Measurements from ENCODE around the gene NUP205. TPM values are rescaled to one million over a fixed set of nuclear protein-coding genes. Genes with fewer than 3 reads are reported as not detected.

NUP205 gene
- total and polyA plus RNA-seq, 11 donors: 9.4 to 18.6 (median 13.6) TPM

DNA sequence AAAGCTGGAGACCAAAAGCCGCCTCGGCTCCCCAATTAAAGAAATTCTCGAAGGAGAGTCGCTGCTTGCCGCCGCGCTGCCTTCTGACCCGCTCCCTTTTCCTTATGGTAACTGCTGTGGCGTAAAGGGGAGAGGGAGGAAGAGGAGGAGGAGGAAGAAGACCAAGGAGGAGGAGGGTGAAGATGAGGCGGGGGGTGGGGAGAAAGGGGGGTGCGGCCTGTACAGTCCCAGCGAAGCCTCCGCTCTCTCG is 48.2 kb upstream of the NUP205 start:
- Histone ChIP-seq H3K27me3 (no peaks in the 10 kb centered on the region), H3K9me3 (no peaks in the 10 kb centered on the region), H3K36me3 (no peaks in the 10 kb centered on the region), H3K4me3 (peak overlapping the region; percentile 49 to 92 (median 77)), H3K4me1 (peaks cover 6 to 40% (median 25%) of the 10 kb centered on the region in 12 donors), H3K27ac (peak overlapping the region; percentile 35 to 97 (median 92))
- intact Hi-C loops (cut with DNase I): loop anchor here in 3 of 10 donors (5.0 to 10.0 kb wide), 2 partner anchors 48 to 95 kb away; partner anchors contain the start of gene NUP205 (in 2 of the 3)
- WGBS, 4 donors: 0 to 1% (median 0%) methylated on average over 14 of the region's 14 CpGs
- ATAC-seq (no peak), DNase-seq (no peak)
- TF ChIP-seq POLR2A (IDR thresholded peaks at IDR 0.05): no peak
- TF ChIP-seq CTCF (IDR thresholded peaks at IDR 0.05): no peak

DNA sequence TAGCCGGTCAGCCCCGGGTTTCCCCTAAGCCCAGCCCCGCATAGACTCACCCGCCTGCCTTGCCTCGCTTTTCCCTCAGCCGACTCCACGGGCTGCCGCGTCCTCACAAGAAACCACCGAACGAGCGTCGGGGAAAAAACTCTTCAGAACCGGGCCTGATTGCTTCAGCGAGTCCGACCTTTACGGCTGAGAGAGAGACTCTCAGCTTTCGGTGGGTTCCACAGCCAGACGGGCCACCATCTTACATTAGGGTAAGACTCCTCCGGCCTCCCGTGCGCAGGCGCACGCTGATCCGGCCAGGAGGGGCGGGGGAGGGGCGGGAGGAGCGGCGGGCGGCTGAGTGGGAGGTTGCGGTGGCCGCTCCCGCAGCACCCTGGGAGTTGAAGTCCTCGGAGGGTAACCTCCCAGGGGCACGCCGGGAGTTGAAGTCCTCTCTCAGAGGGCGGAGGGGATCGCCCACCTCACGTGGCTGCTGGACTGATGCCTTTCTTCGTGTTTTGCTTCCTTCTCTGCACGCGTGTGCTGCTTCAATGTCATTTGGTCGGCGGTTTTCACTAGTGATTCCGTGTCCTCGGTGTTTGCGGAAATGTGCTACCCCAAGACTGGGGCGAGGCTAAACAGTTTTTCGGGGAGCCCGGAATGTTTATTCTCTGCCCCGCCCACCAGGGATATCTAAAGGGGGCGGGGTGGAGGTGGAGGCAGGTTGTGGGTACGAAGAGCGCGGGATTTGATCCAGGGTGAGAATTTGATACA is 47.7 kb upstream of the NUP205 start, which contains the start of gene CNOT4:
TSS of gene CNOT4 (minus strand) at position 264 of the 753 bp plus-strand sequence. CDS start 71,771 bp downstream, outside the sequence.
- H3K27me3 ChIP-seq: no peaks in the 10 kb centered on the region
- no peaks in the 10 kb centered on the region for H3K9me3 ChIP-seq
- ATAC-seq: peak; percentile 98 to 100 (median 99)
- intact Hi-C loops (cut with DNase I): loop anchor here (2.0 to 10.0 kb wide), 8 partner anchors 47 to 229 kb away; partner anchors contain the start of gene NUP205 (in 8 of the 10)
- peaks cover 6 to 40% (median 25%) of the 10 kb centered on the region in 12 donors for H3K4me1 ChIP-seq
- 0% methylated on average over 43 to 55 of the region's 55 CpGs for WGBS, 4 donors
- peak; percentile 96 to 98 (median 97) for DNase-seq
- TF ChIP-seq CTCF (IDR thresholded peaks at IDR 0.05) (no peak), POLR2A (IDR thresholded peaks at IDR 0.05) (peak in 1 of 2 donors; percentile 57)
- peak within 1 kb of the TSS; percentile 35 to 97 (median 92) for H3K27ac ChIP-seq
- peak within 1 kb of the TSS; percentile 49 to 92 (median 77) for H3K4me3 ChIP-seq
- no peaks in the 10 kb centered on the region for H3K36me3 ChIP-seq

- intact Hi-C loops (cut with DNase I): loop anchor here in 9 of 10 donors (2.0 to 10.0 kb wide), 7 partner anchors 46 to 230 kb away; partner anchors contain the start of gene NUP205 (in 6 of the 9)
- Histone ChIP-seq H3K36me3 (no peaks in the 10 kb centered on the region), H3K9me3 (no peaks in the 10 kb centered on the region), H3K27ac (peak overlapping the region in 6 of 12 donors; percentile 22 to 93 (median 90)), H3K27me3 (no peaks in the 10 kb centered on the region), H3K4me3 (peak overlapping the region; percentile 49 to 92 (median 75)), H3K4me1 (peaks cover 6 to 37% (median 25%) of the 10 kb centered on the region in 12 donors)
- ATAC-seq (no peak), DNase-seq (no peak)
- TF ChIP-seq POLR2A (IDR thresholded peaks at IDR 0.05) (no peak), CTCF (IDR thresholded peaks at IDR 0.05) (peak in 4 of 12 donors; percentile 7 to 29 (median 10))
- 2 to 5% (median 4%) methylated on average over 17 of the region's 17 CpGs for WGBS, 4 donors
Observed at GRCh38 chr7:135510592-135511183, 47.0 kb upstream of the NUP205 start.

Measured in heart left ventricle (tissue), 16 donors.